ENCODE measurements around the gene ATP7A. TPM values are rescaled to one million over a fixed set of nuclear protein-coding genes. Genes with fewer than 3 reads are reported as not detected.

ATP7A gene
- total and polyA plus RNA-seq, 9 of the 15 experiments (the other 6 are each of a cell fraction or from before 2014, with no cell fraction given): 7.8 to 22.7 (median 11.6) TPM

DNA sequence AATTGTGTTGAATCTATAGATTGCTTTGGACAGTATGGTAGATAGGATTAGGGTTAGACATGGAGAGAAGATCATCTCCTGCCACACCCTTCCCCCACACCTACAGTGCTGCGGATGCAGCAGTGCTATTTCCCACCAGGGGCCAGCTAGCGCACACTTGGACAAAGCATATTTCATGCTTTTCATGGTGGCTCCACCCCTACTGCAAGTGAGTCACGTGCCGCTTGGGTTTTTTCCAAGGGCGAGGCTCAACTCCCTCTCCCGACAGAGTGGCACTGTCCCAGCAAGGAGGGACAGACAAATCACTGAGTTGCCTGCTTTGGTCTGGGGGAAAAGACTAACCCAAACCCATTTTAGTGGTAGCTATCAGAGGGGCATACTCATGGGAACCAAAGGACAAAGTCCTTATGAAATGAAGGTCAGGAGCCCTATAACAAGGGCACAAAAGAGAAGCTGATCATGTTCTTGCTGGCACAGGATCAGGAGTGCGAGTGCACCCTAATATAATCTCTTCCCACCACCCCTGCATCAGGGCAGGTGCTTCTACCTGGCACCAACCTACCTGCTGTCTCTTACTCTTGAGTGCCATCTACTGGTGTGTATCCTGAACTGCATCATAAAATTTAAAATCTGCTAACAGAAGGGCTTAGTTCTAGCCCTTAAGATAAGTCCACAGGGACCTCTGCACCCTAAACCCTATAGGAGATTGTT is 114.0 kb downstream of the ATP7A start:
- ATAC-seq (peak; percentile 97), DNase-seq (ENCODE audit: extremely low read depth in 1 of 4, low spot score in 3 of 4) (peak; percentile 32 to 56 (median 40)), FAIRE-seq (no peak)
- Histone ChIP-seq H2AFZ (ENCODE audit: low read depth, low read length) (no peak overlapping the region), H3K79me2 (ENCODE audit: control insufficient read depth, insufficient read depth, low read length) (no peaks in the 10 kb centered on the region), H3K4me1 (replicated peaks in 1 of 2; ENCODE audit: control insufficient read depth in 2 of 2, insufficient read depth in 2 of 2, low read length in 2 of 2) (no peaks in the 10 kb centered on the region; a peak in 1 of 5 replicates), H3K9ac (ENCODE audit: insufficient read depth in 1 of 2, low read depth in 2 of 2, low read length in 2 of 2) (no peak overlapping the region), H3K27me3 (ENCODE audit: control insufficient read depth in 2 of 2, insufficient read depth in 2 of 2, low read length in 2 of 2) (no peaks in the 10 kb centered on the region), H3K9me3 (replicated peaks; ENCODE audit: control insufficient read depth, insufficient read depth, low read depth, low read length) (no peaks in the 10 kb centered on the region), H3K4me2 (ENCODE audit: insufficient read depth, low read length) (peak overlapping the region; percentile 25; the same call in 1 of the 2 replicates), H4K20me1 (replicated peaks; ENCODE audit: control insufficient read depth, insufficient read depth, low read length) (no peaks in the 10 kb centered on the region), H3K9me1 (ENCODE audit: control insufficient read depth, insufficient read depth, low read length) (no peaks in the 10 kb centered on the region), H3K4me3 (no peak overlapping the region), H3K36me3 (ENCODE audit: control insufficient read depth, insufficient read depth, low read length) (0 out of 3 replicates have a peak, but pooled peaks cover 3% of the 10 kb centered on the region), H3K27ac (ENCODE audit: extremely low read depth, low read depth, low read length) (no peak overlapping the region)
- CTCF ChIA-PET (ENCODE audit: low intra/inter-chr PET ratio): interaction anchor here (0.7 kb wide), 1 partner anchor 1469 kb away, joined by 3 read pairs; no protein-coding TSS in a partner anchor
- no TSS peak for BruUV-seq (replicated peaks)
- in situ Hi-C loops (cut with MboI) (loop anchor here (10.0 kb wide), 2 partner anchors 120 to 1470 kb away; no protein-coding TSS in a partner anchor), intact Hi-C loops (cut with micrococcal nuclease) (loop anchor here (1.0 to 10.0 kb wide), 2 partner anchors 114 to 1470 kb away; partner anchors contain the start of gene ATP7A)
- POLR2A ChIA-PET: interaction anchor here (1.3 kb wide), 1 partner anchor 114 kb away, joined by 3 read pairs; the partner anchor contains the start of gene ATP7A
- WGBS (ENCODE audit: insufficient coverage, low coverage, missing lambda C conversion rate): 7% methylated on average over 2 of the region's 7 CpGs
- TF ChIP-seq, protein P1, sequence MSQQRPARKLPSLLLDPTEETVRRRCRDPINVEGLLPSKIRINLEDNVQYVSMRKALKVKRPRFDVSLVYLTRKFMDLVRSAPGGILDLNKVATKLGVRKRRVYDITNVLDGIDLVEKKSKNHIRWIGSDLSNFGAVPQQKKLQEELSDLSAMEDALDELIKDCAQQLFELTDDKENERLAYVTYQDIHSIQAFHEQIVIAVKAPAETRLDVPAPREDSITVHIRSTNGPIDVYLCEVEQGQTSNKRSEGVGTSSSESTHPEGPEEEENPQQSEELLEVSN (IDR thresholded peaks at IDR 0.05; ENCODE audit: borderline replicate concordance in 1 of 2, extremely low read depth in 1 of 2, insufficient read depth in 1 of 2, insufficient read length in 1 of 2, low read depth in 1 of 2, low read length in 1 of 2, poor library complexity in 1 of 2, severe bottlenecking in 1 of 2): peak in 1 of 2 experiments; percentile 56
- TF ChIP-seq SUPT5H (IDR thresholded peaks at IDR 0.05) (no peak), ZNF217 (CRISPR knock-in tag; IDR thresholded peaks at IDR 0.05) (no peak), ZNF764 (CRISPR knock-in tag; IDR thresholded peaks at IDR 0.05; ENCODE audit: low read depth) (no peak), THRAP3 (IDR thresholded peaks at IDR 0.05; ENCODE audit: borderline replicate concordance) (no peak), HDAC6 (IDR thresholded peaks at IDR 0.05; ENCODE audit: low read depth, low read length) (no peak), POLR3G (IDR thresholded peaks at IDR 0.05; ENCODE audit: extremely low read depth, insufficient read length, insufficient replicate concordance) (no peak), POLR2AphosphoS5 (IDR thresholded peaks at IDR 0.05; ENCODE audit: control insufficient read depth, insufficient read depth, low read depth, low read length) (no peak), L3MBTL2 (IDR thresholded peaks at IDR 0.05) (peak; percentile 59; the same call in 1 of the 2 replicates), SIN3A (IDR thresholded peaks at IDR 0.05; ENCODE audit: borderline replicate concordance in 2 of 2, control insufficient read depth in 1 of 2, low read depth in 2 of 2, low read length in 2 of 2) (no peak), ZNF780A (CRISPR knock-in tag; IDR thresholded peaks at IDR 0.05) (no peak), BHLHE40 (IDR thresholded peaks at IDR 0.05; ENCODE audit: low read length) (peak; percentile 87)
- TF ChIP-seq, protein P2, sequence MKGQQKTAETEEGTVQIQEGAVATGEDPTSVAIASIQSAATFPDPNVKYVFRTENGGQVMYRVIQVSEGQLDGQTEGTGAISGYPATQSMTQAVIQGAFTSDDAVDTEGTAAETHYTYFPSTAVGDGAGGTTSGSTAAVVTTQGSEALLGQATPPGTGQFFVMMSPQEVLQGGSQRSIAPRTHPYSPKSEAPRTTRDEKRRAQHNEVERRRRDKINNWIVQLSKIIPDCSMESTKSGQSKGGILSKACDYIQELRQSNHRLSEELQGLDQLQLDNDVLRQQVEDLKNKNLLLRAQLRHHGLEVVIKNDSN (CRISPR knock-in tag; IDR thresholded peaks at IDR 0.05): peak; percentile 87
- TF ChIP-seq, protein P3, sequence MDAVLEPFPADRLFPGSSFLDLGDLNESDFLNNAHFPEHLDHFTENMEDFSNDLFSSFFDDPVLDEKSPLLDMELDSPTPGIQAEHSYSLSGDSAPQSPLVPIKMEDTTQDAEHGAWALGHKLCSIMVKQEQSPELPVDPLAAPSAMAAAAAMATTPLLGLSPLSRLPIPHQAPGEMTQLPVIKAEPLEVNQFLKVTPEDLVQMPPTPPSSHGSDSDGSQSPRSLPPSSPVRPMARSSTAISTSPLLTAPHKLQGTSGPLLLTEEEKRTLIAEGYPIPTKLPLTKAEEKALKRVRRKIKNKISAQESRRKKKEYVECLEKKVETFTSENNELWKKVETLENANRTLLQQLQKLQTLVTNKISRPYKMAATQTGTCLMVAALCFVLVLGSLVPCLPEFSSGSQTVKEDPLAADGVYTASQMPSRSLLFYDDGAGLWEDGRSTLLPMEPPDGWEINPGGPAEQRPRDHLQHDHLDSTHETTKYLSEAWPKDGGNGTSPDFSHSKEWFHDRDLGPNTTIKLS (IDR thresholded peaks at IDR 0.05; ENCODE audit: borderline replicate concordance, low read depth): no peak
- TF ChIP-seq, protein P4, sequence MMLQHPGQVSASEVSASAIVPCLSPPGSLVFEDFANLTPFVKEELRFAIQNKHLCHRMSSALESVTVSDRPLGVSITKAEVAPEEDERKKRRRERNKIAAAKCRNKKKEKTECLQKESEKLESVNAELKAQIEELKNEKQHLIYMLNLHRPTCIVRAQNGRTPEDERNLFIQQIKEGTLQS (IDR thresholded peaks at IDR 0.05): no peak
- TF ChIP-seq, protein P4 (CRISPR knock-in tag; conservative IDR thresholded peaks at IDR 0.05): no peak

Data from K562 (cell line).